CD4-positive, alpha-beta T cell treated with Interleukin-17A for 1 hour (primary cell): Measurements from ENCODE around the gene NCAPD2.
A peak's percentile ranks its signal among the peaks of the same experiment; 100 is the strongest.

Source experiments
- DNase-seq: peaks from one replicate; pipeline ENCODE4 v3.0.0-alpha.2; 2020

NCAPD2 gene, protein sequence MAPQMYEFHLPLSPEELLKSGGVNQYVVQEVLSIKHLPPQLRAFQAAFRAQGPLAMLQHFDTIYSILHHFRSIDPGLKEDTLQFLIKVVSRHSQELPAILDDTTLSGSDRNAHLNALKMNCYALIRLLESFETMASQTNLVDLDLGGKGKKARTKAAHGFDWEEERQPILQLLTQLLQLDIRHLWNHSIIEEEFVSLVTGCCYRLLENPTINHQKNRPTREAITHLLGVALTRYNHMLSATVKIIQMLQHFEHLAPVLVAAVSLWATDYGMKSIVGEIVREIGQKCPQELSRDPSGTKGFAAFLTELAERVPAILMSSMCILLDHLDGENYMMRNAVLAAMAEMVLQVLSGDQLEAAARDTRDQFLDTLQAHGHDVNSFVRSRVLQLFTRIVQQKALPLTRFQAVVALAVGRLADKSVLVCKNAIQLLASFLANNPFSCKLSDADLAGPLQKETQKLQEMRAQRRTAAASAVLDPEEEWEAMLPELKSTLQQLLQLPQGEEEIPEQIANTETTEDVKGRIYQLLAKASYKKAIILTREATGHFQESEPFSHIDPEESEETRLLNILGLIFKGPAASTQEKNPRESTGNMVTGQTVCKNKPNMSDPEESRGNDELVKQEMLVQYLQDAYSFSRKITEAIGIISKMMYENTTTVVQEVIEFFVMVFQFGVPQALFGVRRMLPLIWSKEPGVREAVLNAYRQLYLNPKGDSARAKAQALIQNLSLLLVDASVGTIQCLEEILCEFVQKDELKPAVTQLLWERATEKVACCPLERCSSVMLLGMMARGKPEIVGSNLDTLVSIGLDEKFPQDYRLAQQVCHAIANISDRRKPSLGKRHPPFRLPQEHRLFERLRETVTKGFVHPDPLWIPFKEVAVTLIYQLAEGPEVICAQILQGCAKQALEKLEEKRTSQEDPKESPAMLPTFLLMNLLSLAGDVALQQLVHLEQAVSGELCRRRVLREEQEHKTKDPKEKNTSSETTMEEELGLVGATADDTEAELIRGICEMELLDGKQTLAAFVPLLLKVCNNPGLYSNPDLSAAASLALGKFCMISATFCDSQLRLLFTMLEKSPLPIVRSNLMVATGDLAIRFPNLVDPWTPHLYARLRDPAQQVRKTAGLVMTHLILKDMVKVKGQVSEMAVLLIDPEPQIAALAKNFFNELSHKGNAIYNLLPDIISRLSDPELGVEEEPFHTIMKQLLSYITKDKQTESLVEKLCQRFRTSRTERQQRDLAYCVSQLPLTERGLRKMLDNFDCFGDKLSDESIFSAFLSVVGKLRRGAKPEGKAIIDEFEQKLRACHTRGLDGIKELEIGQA (N-terminal part only)

GRCh38 chr12:6493497-6494257 is at the start of gene NCAPD2:
NCAPD2 (plus strand) TSS chr12:6494102; CDS start chr12:6495099, 997 bp downstream.
- peak; percentile 97 for DNase-seq

GRCh38 chr12:6444704-6445688 is 48.9 kb upstream of the NCAPD2 start, which contains the start of gene CD27:
CD27 (plus strand) TSS chr12:6444955; CDS start chr12:6445096, 141 bp downstream.
- peak; percentile 51 for DNase-seq

DNA sequence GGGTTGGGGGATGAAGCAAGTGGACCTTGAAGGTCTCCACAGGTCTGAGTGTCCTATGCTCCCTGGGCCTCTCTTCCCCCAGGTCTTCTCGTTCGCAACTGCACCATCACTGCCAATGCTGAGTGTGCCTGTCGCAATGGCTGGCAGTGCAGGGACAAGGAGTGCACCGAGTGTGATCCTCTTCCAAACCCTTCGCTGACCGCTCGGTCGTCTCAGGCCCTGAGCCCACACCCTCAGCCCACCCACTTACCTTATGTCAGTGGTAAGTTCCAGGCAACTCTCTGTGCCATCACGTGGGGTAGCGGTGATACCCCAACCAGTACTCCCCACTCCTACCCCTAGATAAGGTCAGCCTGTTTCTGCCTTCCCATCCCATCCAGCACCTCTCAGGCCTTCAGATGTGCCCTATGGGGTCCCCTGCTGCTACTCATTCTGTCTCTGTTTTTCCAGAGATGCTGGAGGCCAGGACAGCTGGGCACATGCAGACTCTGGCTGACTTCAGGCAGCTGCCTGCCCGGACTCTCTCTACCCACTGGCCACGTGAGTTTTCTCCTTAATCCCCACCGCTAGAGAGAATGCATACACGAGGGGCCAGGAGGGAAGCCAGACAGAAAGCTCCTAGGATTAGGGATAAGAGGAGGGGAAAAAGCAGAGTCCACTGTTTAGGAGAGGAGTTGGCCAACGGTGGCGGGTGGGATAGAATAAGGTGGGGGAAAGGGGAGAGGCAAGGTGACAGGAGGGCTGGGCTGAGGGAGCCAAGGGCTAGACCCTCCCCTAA is 43.6 kb upstream of the NCAPD2 start:
- no peak for DNase-seq

DNA sequence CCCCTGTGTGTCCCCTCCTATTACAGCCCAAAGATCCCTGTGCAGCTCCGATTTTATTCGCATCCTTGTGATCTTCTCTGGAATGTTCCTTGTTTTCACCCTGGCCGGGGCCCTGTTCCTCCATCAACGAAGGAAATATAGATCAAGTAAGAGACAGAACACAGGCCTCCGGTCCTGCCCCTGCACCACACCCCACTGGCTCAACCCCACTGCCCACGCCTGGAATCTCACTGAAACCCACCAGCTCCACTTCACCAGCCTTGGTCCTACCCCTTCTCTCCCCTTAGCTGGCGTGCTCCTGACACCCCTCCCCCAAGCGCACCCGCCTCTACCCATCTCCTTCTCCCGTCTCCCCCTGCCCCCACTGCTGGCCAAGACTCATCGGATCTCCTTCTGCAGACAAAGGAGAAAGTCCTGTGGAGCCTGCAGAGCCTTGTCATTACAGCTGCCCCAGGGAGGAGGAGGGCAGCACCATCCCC is 43.0 kb upstream of the NCAPD2 start:
- no peak for DNase-seq

- DNase-seq: peak; percentile 91
Measured at GRCh38 chr12:6451348-6452244, 42.3 kb upstream of the NCAPD2 start, which contains the start of gene TAPBPL. TAPBPL (plus strand) TSS chr12:6452042; CDS start chr12:6452249, 207 bp downstream.

GRCh38 chr12:6452245-6452943 is 41.5 kb upstream of the NCAPD2 start:
- no peak for DNase-seq

- peak; percentile 45 for DNase-seq
Measured at GRCh38 chr12:6452944-6453630, 40.8 kb upstream of the NCAPD2 start.

DNA sequence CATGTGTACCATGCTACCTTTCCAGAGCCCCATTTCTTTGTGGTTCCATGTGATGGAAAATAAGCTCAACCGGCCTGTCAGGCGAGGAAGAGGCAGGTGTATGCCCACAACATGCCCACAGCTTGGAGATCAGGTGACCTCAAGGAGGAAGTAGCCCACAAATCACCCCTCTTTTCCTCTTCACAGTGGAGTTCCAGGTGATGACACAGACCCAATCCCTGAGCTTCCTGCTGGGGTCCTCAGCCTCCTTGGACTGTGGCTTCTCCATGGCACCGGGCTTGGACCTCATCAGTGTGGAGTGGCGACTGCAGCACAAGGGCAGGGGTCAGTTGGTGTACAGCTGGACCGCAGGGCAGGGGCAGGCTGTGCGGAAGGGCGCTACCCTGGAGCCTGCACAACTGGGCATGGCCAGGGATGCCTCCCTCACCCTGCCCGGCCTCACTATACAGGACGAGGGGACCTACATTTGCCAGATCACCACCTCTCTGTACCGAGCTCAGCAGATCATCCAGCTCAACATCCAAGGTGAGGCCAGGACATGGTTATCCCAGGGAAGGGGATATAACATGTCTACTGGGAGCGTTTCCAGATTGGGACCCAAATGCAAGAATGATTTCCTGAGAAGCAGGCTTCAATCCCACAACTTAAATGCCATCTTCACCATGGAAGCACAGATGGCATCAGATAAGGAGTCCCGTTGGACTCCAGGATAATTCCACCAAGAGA is 36.5 kb upstream of the NCAPD2 start:
- DNase-seq: no peak

DNA sequence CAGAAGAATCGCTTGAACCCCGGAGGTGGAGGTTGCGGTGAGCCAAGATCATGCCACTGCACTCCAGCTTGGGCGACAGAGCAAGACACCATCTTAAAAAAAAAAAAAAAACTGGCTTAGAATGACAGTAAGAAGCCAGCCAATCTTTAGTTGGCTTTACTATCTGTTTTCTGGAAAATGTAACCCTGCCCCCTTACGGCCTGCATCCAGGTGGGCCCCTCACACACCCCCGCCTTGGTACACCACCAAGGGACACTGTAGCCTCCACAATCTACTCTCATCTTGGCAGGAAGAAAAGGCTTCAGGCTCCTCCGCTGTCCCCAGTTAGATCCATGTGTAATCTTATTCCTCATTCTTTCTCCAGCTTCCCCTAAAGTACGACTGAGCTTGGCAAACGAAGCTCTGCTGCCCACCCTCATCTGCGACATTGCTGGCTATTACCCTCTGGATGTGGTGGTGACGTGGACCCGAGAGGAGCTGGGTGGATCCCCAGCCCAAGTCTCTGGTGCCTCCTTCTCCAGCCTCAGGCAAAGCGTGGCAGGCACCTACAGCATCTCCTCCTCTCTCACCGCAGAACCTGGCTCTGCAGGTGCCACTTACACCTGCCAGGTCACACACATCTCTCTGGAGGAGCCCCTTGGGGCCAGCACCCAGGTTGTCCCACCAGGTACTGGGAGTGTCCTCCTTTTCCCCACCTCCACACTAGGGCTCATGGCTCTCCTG is 35.5 kb upstream of the NCAPD2 start:
- DNase-seq: no peak

DNA sequence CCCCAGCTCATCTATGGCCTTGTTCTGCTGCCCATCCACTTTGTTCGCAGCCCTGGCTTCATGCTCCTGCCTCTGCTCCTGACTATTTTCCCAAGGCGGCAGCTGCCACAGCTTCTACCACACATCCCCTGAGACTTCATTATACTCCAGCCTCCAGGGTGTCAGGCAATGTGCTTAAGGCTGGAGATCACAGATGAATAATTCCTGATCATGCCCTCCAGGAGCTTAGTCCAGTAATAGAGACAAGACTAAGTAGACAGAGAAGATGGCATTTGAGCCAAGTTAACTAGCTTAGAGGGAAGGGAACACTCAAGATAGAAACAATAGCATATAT is 34.9 kb upstream of the NCAPD2 start:
- DNase-seq: no peak

DNA sequence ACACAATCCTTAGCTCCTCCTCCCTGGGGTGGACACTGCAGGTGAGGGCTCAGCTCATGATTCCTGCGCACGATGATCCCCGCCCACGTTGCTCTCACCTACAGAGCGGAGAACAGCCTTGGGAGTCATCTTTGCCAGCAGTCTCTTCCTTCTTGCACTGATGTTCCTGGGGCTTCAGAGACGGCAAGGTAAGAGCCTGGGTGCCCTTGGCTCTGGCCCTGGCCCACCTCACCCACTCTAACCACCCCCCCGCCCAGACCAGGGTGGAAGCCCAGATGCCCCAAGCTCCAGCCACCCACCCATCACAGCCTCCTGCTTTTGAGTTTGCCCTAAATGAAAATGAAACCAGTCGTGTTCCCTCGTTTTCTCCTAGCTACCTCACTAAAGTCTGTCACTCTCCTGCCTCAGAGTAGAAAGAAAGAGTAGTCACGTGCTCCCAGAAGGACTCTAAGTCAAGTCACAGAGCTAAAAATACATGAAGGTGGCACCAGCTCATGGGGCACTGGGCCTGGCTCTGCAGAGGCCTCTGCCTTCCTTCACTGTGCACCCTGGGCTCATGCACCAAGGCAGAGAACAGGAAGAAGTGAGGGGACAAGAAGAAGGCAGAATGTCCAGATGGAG is 33.0 kb upstream of the NCAPD2 start:
- peak; percentile 70 for DNase-seq

DNA sequence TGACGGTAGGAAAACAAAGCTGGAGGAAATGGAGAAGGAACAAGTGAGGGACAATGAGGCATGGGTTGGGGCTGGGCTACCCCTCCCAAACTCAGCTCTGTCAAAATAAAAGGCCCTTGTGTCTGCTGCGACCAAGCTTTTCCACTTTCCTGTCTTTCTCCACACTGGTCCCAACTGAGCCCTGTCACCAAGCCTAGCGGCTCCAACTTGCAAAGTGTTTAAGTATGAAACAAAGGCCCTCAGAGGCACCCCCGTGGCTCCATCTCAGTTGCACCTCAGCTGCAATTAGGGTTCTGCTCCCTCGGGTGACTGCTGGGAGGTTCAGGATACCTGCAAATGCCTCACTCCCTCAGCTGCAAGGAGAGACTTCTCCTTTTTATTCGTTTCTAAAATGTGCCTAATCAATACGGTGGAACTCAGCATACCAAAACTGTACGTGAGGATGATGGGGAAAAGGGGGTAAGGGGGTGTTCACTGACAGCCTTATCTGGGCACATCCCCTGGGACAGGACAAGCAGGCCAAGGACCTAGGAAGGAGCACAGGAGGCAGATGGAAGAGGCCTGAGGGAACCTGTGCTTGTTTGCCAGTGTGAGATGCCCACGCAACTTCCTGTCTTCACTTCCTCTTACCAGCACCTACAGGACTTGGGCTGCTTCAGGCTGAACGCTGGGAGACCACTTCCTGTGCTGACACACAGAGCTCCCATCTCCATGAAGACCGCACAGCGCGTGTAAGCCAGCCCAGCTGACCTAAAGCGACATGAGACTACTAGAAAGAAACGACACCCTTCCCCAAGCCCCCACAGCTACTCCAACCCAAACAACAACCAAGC is 32.3 kb upstream of the NCAPD2 start:
- peak; percentile 89 for DNase-seq

DNA sequence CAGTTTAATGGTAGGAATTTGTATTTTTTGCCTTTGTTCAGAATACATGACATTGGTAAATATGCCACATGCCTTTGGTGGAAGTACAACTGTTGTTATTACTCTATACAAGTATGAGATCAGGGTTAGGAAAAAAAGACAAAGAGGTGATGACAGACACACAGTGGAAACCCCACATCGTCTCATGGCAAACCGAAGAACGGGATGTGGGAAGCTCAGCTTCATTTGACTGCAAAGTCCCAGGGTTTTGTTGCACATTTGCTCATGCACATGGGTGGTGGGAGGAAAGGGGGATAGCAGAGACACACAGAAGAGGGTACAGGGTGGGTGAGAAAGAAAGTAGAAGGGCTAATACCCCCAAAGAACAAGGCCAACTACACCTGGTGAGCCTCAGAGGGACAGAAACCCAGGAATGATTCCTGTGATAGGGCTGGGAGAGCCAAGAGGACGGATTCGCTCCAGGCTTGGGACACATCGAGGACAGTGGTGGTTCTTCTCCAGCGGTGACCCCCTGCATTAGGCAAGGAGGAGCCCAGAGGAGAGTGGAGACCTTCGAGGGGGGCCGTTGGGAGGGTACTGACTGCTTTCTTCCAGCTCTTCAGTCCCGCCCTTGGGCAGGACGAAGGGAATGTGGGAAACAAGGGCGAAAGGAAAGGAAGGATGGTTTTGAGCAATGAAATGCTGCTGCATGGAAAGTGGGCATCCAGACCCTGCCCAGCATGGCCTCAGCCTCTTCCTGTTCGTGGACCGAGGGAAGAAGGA is 31.5 kb upstream of the NCAPD2 start:
- DNase-seq: no peak

- peak; percentile 43 for DNase-seq
Measured at GRCh38 chr12:6463216-6463615, 30.7 kb upstream of the NCAPD2 start.
